Measurements from ENCODE around the gene PHACTR3. TPM values are rescaled to one million over a fixed set of nuclear protein-coding genes. Genes with fewer than 3 reads are reported as not detected.

PHACTR3 gene
- total RNA-seq, 1 experiment from 2014 or later: not detected

GRCh38 chr20:59684685-59685242 lies 80.4 kb downstream of the PHACTR3 start:
- Histone ChIP-seq H3K23ac (ENCODE audit: insufficient read length, low read depth, low read length) (no peak overlapping the region), H2BK12ac (ENCODE audit: insufficient read length, low read depth, low read length) (no peak overlapping the region)
- no CpG with 5 or more reads among the region's 9 CpGs for WGBS (ENCODE audit: extremely low coverage, insufficient read length, low lambda C conversion rate)

More at GRCh38 chr20:59684685-59685242, 80.4 kb downstream of the PHACTR3 start:
- H3K4me1 Mint-ChIP-seq: no peaks in the 10 kb centered on the region
- H2AK5ac ChIP-seq (ENCODE audit: insufficient read length, low read length): no peak overlapping the region
- no peak overlapping the region for H3K56ac ChIP-seq (ENCODE audit: insufficient read length, low read depth, low read length)
- no peaks in the 10 kb centered on the region for H3K27me3 ChIP-seq (ENCODE audit: insufficient read depth, low read length)
- H3K27me3 Mint-ChIP-seq (ENCODE audit: low read depth): peaks cover 34% of the 10 kb centered on the region
- H3K4me2 ChIP-seq (ENCODE audit: insufficient read depth, insufficient read length, low read length): no peak overlapping the region
- no peak overlapping the region for H3K9ac ChIP-seq (ENCODE audit: extremely low read depth, insufficient read length, low read length)
- no peak overlapping the region for H2BK5ac ChIP-seq (ENCODE audit: insufficient read length, low read length)
- H3K36me3 Mint-ChIP-seq (ENCODE audit: insufficient read depth in 1 of 3, low read depth in 3 of 3): peaks cover 0 to 8% (median 8%) of the 10 kb centered on the region in 3 experiments; a peak in 3 of 7 replicates
- H2BK120ac ChIP-seq (ENCODE audit: low read depth, low read length, poor library complexity, severe bottlenecking): no peak overlapping the region
- no peak overlapping the region for H3T11ph ChIP-seq (ENCODE audit: low read length)
- no peak overlapping the region for H4K8ac ChIP-seq (replicated peaks; ENCODE audit: insufficient read length, low read depth, low read length)
- H4K91ac ChIP-seq (ENCODE audit: insufficient read length, low read depth, low read length): no peak overlapping the region
- no peak overlapping the region for H2BK20ac ChIP-seq (ENCODE audit: low read depth, low read length, poor library complexity, severe bottlenecking)
- no peak overlapping the region for H3K27ac Mint-ChIP-seq
- H3K9me3 Mint-ChIP-seq: peaks cover 0 to 43% of the 10 kb centered on the region in 2 experiments; a peak in 2 of 5 replicates
- H3K23me2 ChIP-seq (ENCODE audit: insufficient read length, low read depth, low read length, poor library complexity, severe bottlenecking): peaks cover 4% of the 10 kb centered on the region
- no peak overlapping the region; the same call in 1 of the 2 replicates for H3K4ac ChIP-seq (ENCODE audit: low read depth, low read length)
- no peak overlapping the region for H3K27ac ChIP-seq (ENCODE audit: insufficient read length, low read depth, low read length)
- no peaks in the 10 kb centered on the region for H3K4me1 ChIP-seq (ENCODE audit: insufficient read depth, low read length)
- H3K14ac ChIP-seq (ENCODE audit: insufficient read depth, low read length): no peak overlapping the region; the same call in 1 of the 2 replicates
- no peak overlapping the region for H2AFZ ChIP-seq (ENCODE audit: low read length)
- no peak overlapping the region for H3K18ac ChIP-seq (ENCODE audit: insufficient read length, low read depth, low read length)
- DNase-seq: no peak
- no peak overlapping the region for H2BK15ac ChIP-seq (ENCODE audit: low read depth, low read length)
- H3K79me2 ChIP-seq (ENCODE audit: insufficient read depth, low read length): no peaks in the 10 kb centered on the region
- no peaks in the 10 kb centered on the region for H4K20me1 ChIP-seq (ENCODE audit: control insufficient read depth, insufficient read depth, insufficient read length)
- peaks cover 34% of the 10 kb centered on the region for H3K9me3 ChIP-seq (ENCODE audit: control insufficient read depth, low read depth, low read length)
- no peak for TF ChIP-seq CTCF (conservative IDR thresholded peaks at IDR 0.05)
- no peak overlapping the region for H3K4me3 Mint-ChIP-seq
- H4K5ac ChIP-seq (ENCODE audit: insufficient read length, low read depth, low read length): no peak overlapping the region
- no peaks in the 10 kb centered on the region for H3K79me1 ChIP-seq (ENCODE audit: insufficient read depth, low read depth, low read length, poor library complexity, severe bottlenecking)

Measured in H9 (cell line).